NCI-H82 (cell line): ENCODE results near the gene COX17.
A peak's percentile ranks its signal among the peaks of the same experiment; 100 is the strongest.
"Not testable (repeated sequence)": the region's sequence is repeated elsewhere in the genome, so short reads cannot be mapped to it uniquely, and the experiment has no call there.

Experiments used
- DNase-seq: peaks from one replicate; lab custom pipeline; 2025; lab: John Stamatoyannopoulos, UW

COX17 gene

GRCh38 chr3:119676771-119677640 is at the start of gene COX17:
Gene COX17 (minus strand): TSS chr3:119677406. CDS start chr3:119677310, 96 bp downstream.
- DNase-seq = peak; percentile 98

DNA sequence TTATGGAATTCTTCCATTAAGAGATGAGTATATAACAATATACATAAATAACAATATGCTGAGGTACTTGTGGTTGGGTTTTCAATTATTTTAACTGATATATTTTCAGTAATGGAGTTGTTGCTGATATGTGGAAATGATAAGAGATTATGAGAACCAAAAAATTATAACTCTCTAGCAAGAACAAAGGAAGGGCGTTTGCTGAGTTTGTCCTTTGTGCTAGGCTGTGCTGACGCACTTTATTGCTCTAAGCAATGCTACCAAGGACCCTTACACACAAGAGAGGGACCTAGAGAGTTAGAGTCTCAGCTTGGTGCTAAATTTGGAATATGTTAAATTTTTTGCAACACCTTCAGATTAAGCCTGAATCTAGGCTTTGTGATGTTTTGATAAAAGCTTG is 49.7 kb upstream of the COX17 start:
- DNase-seq = no peak

DNA sequence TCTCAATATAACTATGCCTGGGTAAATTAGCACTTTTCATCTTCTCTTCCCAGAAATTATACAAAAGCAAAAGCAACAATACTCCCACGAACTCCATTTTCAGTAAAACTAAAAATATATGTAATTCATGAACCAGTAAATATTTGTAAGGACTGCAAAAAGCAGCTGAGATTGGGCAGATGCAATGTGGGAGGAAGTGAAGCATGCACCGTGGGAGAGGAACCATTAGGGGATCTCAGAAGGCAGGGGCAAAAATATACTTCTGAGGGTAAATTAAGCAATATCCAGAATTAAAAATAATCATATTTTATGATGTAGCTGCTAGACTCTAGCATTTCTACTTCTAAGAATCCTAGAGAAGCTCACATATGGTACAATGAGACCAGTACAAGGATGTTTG is 45.8 kb upstream of the COX17 start:
- no peak for DNase-seq

DNA sequence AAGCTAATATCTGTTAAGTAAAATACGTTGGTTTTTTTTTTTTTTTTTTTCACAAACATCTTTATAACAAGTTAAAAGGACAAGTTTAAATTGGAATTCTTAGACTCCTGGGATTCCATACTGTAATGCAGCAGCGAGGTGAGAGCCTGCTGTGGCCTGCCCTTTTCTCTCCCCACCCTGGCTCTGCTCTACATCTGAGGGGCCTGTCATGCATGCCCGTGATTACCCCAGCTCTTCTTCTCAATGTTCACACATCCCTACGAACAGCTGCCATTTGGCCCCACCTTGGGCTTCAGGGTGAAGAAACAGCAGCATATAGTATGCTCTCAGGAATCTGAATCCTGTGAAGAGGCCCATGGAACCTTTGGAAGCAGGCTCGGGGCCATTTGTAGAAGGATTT is 40.3 kb upstream of the COX17 start:
- no peak for DNase-seq

DNA sequence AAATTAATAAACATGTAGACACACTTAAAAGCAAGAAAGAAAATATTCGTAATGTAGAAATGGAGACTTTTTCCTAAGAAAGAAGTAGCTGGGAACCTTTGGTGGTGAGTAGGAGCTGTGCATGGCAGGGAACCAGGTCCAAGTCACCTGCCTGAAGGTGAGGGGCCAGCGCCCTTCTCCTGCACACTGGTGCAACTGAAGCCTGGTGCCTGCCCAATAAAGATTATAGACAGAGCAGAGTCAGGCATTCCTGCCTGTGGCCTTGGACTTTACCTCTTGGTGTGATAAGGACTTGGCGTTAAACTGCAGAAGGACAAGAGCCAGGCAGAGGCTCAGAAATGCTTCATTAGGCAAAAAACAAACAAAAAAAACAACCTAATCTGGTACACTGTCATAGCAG is 39.8 kb upstream of the COX17 start:
- no peak for DNase-seq

DNA sequence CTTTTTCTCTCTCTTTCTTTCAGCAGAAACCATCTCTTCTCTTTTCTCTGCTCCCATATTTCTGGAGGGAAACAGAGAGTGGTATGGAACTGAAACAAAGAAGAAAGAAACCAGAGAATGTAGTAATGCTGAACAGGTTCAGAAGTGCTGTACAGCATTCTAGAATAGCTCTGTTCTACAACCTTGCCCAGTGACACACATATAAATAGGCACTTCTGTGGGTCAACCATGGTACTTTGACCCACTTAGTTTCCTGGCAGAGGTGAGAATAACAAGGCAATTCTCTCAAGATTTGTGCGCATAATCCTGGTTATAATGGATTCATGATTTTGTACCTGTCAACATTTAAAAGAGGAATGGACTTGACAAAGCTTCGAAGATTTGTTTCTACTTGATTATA is 37.9 kb upstream of the COX17 start:
- DNase-seq = no peak

DNA sequence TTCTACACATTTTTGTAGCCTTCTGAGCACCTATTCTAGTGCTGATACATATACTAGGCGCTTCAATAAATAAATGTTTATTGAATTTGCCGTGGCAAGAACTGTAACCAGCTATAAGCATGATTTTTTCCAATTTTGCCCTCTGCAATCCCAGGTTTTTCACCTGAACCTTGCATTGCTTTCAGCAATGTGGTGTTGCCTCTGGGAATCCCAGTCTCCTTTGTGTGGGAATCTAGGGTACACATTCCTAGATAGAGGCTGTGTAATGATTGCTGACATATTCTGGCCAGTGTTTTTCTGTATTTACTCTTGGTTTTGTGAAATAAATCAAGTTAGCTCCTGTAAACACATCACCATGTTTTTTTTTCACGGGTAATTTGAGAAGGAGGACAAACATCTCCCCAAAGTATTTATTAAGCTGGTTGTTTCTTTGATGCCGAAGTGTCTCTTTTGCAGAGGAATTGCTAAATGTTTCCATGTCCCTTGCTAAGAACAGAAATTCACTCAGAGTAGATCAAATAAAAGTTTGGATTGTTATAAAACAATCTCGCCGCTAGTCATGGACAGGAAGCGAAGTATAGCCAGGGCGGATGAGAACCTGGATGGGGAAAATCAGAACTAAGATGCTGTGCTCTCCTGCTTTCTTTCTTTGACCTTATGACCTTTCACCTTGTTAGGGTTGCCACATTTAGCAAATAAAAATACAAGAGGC is 26.8 kb upstream of the COX17 start:
- DNase-seq = no peak

DNA sequence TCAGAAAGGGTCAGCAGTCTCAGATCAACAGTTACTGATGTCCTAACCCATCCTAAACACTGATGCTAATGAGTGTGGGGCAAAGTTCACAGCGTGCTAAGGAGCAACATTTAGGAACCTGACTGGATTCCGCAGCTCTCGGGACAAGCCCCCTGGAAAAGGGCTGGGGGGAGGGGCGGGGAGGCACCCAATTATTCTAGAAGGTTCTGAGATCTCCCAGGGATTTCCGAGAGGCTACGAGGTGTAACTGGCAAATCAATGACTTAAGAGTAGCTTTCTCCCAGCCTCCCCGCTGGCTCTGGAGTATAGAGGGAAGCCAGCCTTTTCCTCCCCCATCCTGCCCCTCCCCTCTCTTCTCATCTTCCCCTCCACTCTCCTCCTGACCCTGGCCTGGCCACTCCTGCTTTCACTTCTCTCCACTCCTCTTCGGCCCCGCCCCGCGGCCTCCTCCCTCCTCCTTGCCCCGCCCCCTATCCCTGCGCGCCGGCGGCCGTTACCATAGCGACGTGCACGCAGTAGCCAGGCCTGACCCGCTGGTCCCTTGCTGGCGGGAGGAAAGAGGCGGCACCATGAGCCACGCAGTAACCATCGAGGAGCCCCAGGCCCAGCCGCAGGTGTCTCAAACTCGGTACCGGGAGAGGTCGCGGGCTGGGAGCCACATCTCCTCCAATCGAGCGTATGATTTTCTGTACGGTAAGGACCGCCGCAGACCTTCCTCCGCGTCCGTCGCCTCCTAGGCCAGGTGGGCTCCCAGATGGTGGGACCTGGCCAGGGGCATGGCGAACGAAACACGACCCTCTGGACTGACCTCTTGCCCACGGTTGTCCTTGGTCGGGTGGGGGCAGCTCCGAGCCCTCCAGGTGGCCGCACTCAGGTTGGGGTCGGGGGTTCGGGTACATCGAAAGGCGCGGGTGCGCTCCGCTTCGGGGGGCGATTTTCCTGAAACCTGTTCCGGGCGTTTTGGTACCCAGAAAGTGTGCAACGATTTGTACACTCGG is 25.6 kb upstream of the COX17 start, which contains the start of gene CFAP91:
CFAP91 (plus strand) TSS at position 493 of the 998 bp plus-strand sequence; CDS start at position 570, 77 bp downstream.
- DNase-seq = peak; percentile 37

GRCh38 chr3:119700920-119701734 is 23.9 kb upstream of the COX17 start:
- no peak for DNase-seq

- no peak for DNase-seq
Observed at GRCh38 chr3:119700269-119700919, 23.2 kb upstream of the COX17 start.

DNA sequence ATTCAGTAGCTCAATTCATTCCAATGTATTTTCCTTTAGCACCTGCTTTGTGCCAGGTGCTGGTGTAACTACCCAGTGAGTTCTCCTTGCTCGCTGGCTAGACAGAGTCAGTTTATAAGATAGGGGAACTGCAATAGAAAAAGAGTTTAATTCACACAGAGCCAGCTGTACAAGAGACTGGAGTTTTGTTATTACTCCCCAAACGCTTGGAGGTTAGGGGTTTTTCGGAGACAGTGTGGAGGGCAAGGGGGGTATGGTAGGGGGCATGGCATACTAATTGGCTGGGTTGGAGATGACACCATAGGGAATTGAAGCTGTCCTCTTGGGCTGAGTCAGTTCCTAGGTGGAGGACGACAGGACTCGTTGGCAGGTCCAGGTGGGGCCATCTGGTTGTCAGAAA is 20.2 kb upstream of the COX17 start:
- DNase-seq = no peak

DNA sequence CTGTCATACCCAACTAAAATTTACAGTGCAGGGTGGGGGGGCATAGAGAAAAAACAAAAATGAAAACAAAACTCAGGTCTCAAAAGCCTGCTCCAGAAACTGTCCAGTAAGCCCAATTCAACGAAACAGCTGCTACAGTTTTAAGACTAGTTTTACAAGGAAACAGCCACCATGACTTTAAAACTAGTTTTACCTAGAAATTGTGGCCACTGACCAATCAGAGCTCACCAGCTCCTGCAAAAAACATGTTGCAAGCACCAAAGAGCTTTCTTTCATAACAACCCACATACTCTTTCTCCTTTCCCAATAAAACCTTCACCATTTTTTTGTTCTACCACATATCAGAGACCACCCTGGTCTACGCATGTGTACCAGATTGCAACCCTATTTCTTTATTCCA is 18.3 kb upstream of the COX17 start:
- DNase-seq = peak; percentile 31

- DNase-seq = peak; percentile 66
Observed at GRCh38 chr3:119690043-119690656, 12.9 kb upstream of the COX17 start.

GRCh38 chr3:119683421-119683820 is 6.2 kb upstream of the COX17 start:
- no peak for DNase-seq

DNA sequence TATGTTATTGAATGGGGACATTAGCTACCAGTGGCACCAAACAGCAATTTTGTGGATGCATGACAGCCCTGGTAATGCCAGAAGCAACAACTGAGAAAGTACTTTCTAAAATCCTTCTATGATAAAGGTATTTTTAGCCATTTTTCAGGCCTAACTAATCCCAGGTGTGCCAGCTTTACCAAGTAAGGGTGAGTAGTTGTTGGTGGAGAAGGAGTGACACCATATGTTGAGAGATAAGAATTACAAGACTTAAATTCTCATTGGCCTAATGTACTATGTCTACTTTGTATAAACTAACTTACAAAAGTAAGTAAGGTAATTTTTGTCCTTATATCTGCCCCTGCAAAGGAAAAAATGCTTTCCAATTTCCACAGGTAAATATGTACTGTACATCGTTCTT is 4.1 kb upstream of the COX17 start:
- peak; percentile 59 for DNase-seq

DNA sequence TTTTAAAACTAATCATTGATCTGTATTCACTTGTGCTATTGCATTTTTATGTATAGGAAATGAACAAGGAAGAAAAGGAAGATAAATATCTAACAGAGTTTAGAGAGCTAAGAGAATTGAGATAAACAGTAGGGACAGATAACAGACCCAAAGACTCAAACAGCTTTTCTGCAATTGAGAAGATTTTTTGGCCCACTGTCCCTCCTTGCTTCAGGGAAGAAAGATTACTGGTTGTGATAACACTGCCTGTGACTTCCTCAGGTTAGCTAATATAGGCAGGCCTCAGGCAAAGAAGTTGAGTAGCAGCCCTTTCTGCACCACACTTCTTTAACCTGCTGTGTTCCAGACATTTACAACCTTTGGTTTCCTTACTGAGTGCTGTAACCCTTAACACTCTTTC is 2.7 kb upstream of the COX17 start:
- DNase-seq = no peak

GRCh38 chr3:119678209-119678608 is 1.0 kb upstream of the COX17 start:
- not testable (repeated sequence) for DNase-seq

DNA sequence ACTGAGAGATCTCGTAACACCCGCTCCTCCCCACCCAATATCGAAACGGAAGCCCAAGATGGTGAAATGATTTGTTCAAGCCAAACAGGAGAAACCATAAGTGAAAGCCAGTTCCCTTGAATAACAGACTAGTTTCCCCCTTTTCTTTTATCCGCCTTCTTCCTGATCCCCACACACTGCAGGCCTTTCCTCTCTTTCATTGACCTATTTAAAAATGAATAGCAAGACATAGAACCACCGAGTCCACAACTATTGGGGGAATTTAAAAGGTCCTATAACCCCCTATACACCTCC is 382 bp upstream of the COX17 start:
- no peak for DNase-seq

GRCh38 chr3:119676020-119676419 is 1.2 kb downstream of the COX17 start:
- DNase-seq = peak; percentile 79

GRCh38 chr3:119675188-119675874 is 1.9 kb downstream of the COX17 start:
- no peak for DNase-seq
